T-helper 22 cell (primary cell): ENCODE measurements around the gene GPR55.

ENCODE experiments used
- DNase-seq: peaks from one replicate; pipeline ENCODE4 v3.0.0-alpha.2; 2020; ENCODE audit warnings: low read depth

GPR55 gene

GRCh38 chr2:230879271-230879882 lies 45.7 kb downstream of the GPR55 start:
- no peak for DNase-seq

DNA sequence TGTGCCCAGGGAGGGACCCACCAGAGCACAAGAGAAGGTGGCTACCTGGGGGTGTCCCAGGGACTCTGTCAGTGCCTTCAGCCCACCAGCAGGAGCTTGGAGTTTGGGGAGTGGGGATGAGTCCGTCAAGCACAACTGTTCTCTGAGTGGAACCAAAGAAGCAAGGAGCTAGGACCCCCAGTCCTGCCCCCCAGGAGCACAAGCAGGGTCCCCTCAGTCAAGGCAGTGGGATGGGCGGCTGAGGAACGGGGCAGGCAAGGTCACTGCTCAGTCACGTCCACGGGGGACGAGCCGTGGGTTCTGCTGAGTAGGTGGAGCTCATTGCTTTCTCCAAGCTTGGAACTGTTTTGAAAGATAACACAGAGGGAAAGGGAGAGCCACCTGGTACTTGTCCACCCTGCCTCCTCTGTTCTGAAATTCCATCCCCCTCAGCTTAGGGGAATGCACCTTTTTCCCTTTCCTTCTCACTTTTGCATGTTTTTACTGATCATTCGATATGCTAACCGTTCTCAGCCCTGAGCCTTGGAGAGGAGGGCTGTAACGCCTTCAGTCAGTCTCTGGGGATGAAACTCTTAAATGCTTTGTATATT lies 46.3 kb downstream of the GPR55 start:
- no peak for DNase-seq

GRCh38 chr2:230877759-230878598 lies 47.1 kb downstream of the GPR55 start:
- no peak for DNase-seq

DNA sequence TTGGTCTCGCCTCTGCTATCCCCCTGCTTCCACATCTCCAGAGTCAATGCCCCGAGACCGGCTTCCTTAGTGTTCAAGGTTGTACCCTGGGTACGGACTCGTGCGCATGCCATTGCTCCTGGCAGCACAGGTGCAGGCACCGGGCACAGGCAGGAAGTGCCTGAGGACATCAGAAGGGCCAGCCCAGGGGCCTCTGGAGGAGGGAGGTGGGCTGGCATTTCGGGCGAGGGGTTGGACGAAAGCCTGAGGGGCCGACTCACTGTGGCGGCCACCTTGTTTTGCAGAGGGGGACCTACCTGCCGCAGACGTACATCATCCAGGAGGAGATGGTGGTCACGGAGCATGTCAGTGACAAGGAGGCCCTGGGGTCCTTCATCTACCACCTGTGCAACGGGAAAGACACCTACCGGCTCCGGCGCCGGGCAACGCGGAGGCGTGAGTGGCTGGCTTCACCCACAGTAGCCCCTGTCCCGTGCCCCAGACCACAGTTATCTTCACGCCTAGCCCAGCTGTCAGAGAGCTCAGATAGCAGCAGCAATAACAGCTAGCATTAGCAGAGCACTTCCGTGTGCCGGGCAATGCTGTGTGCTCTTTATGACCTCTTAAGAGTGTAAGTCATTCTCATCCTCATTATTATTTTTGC lies 47.8 kb downstream of the GPR55 start:
- DNase-seq = no peak

DNA sequence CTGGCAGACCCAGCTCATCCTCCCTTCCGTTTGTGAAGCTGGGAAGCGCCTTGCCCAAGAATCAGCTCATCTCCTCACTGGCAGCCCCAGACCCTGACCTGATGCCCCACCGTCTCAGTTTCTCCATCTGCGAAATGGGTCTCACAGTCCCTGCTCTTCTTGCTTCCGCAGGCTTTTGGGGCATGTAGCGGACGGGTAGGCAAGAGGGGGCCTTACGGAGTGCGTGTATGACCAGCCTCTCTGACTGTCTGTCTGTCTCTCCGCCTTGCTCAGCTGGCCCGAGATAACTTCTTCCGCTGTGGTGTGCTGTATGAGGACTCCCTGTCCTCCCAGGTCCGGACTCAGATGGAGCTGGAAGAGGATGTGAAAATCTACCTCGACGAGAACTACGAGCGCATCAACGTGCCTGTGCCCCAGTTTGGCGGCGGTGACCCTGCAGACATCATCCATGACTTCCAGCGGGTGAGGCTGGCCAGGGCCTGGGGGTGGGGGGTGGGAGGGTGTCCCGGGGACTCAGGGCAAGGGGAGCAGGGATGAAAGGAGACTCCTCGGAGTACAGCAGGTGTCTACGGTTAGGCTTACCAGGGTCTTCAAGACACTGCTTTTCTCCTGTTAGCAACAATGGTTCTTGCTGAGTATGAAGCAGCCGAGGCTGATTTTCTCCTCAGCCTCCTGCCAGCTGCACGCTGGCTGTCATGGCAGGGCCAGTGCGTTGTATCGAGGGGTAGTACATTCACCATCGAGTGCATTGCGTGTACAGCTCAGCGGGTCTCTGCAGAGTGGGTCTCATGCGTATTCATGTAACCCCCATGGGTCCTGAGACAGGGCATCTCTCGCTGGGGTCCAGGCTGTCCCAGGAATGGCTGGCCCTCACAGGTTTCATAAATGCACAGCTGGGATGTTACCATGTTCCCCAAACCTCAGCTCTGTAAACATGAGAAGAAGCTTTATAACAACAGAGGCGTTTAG lies 49.4 kb downstream of the GPR55 start:
- DNase-seq = no peak

GRCh38 chr2:230874876-230875275 lies 50.2 kb downstream of the GPR55 start:
- DNase-seq = no peak

DNA sequence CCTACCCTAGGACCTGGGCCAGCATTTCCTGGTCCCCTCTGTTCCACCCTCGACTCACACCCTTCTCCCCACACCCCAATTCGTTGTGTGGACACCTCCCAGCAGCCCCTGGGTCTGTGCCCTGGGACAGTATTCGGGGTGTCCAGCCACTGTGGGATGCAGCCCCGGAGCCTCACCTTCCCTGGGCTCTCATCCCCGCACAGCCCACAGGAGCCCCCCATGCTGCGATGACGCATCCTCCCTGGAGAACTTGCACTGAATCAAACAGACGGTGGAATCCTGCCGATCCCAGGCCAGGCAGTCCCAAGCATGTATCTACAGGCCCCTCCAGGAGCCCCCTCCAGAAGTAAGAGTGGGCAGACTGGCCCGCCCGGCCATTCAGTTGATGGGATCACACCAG lies 50.6 kb downstream of the GPR55 start:
- DNase-seq = no peak

DNA sequence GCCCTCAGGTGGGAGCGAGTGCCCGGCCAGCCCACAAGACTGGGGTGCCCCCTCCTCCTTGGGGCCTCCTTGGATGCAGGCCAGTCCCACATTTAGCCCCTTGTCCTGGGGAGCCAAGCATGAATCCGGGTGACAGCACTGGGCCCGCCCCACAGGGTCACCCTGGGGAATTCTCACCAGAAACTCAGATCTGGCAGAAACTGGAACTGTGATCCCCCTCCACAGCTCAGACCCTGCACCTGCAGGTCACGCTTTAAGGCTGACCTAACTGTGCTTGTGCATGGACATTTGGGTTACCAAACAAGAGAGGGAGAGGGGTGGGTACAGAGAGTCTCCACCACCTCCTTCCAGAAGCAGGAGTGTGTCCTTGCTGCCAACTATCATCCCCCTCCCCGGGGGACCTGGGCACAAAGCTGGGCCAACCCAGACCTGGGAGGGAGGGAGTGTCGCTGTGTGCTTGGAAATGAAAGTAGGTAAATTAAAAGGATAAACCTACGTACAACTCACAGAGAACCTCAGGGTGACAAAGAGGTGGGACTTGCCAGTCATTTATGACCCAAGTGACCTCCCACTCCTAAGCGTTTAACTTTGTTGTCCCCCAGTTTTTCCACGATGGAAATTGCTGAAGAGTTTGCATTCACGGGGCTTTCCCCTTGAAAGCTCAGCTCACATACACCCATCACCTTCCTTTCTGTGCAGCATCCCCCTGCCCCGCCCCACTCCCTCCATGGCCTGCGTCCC lies 51.2 kb downstream of the GPR55 start:
- DNase-seq = no peak

DNA sequence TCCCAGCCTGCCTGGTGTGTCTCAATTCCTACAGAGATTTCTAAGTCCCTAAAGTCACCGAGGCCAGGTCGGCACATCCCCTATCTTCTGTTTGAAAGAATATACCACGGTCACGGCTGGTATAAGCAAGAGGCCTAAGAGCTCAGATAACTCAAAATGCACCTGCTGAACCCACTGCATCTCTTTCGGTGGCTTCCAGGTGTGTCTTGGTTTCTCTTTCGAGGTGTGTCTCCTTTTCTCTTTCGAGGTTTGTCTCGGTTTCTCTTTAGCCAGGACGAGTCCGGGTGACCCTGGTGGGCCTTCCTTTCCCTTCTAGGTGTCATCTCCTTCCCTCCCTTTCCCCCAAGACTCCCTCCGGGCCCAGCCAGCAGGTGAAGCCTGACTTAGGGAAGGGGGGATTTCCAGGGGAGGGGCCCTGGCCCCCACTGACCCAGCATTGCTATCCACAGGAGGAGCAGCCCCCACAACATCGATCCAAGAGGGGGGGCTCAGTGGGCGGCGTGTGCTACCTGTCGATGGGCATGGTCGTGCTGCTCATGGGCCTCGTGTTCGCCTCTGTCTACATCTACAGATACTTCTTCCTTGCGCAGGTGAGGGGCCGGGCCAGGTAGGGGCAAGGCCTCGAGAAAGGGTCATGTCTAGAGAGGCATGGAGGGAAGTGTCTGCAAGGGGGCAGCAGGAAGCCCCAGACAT lies 51.9 kb downstream of the GPR55 start:
- DNase-seq = no peak

DNA sequence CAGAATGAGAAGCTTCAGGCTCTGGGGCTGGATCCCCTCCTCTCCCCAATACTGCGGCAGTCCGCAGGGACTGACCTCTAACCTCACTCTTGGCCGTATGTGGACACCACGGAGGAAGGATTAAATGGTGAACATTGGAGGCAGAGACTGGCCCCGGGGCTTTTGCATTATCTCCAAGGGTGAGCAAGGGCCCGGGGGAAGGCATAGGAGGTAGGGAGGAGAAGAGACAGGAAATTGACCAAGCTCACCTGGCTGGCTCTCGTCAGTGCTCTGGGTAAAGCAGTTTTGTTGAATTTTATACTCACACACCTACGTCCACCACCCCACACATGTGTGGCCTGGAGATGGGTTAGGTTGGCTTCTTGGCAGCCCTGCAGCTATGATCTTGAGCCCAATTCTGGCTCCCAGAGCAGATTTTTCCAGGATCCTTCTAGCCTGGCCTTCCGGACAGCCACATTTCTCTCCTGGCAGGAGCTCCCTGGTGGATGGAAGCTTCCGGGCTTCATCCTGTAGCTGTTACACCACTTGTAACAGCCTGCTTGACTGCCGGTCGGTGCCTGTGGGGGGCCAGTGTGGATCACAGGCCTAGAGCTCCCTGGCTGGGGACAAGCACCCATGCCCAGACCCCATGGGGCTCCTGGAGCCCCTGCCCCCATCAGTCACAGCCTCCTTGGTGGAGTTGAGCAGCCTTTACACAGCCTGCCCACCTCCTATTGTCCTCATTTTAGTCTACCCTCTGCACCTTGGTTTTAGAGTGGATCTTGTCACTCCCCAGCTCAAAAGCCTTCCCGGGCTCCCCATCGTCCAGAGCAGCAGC lies 52.7 kb downstream of the GPR55 start:
- DNase-seq = no peak

GRCh38 chr2:230871361-230872150 lies 53.5 kb downstream of the GPR55 start:
- no peak for DNase-seq

GRCh38 chr2:230870544-230871360 lies 54.3 kb downstream of the GPR55 start:
- no peak for DNase-seq

DNA sequence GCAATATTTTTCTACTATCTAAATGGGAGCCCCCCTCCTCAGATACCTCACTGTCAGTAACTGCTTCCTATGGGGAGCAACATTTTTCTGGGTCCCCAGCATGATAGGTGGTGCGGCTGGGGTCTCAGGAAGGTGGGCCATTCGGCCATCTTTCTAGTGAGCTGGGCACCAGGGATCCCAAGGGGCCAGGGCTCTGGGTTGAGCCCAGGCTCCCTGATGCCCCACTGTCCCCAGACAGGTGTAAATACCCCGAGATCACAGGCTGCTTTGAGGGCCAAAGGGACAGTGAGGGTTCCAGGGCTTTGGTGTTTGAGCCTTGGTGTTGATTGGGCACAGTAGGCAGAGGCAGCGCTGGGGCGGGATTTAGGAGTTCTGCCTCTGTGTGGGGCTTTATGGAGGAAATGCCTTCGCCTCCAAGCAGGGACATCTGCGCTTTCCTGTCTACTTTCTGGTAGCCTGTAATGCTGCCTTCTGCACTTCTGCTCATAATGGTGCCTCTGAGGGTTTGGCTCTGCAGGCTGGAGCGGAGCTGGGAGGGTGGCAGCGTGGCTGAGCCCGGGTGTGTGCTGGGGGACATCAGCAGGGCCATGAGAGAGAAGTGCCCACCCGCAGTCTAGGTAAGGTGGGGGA lies 55.0 kb downstream of the GPR55 start:
- DNase-seq = no peak

- DNase-seq = no peak
Observed at GRCh38 chr2:230868947-230869913, 55.8 kb downstream of the GPR55 start.

- DNase-seq = no peak
Observed at GRCh38 chr2:230868161-230868946, 56.7 kb downstream of the GPR55 start.
